ENCODE measurements around the gene DDAH1. TPM values are rescaled to one million over a fixed set of nuclear protein-coding genes. Genes with fewer than 3 reads are reported as not detected.

The DDAH1 gene
- total RNA-seq, 1 donor from 2014 or later: 46.6 TPM

DNA sequence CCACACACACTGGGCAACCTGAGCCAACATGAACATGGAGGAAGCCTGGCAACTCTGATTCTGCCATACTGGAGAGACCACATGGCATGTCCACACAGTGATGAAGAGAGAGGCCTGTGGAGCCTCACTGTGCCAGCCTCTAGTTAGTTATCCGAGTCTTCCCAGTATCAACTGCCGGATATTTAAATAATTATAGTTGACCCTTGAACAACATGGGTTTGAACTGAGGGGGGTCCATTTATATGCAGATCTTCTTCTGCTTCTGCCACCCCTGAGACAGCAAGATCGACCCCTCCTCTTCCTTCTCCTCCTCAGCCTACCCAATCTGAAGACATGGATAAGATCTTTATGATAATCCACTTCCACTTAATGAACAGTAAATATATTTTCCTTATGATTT is 27.8 kb downstream of the DDAH1 start:
- no peak for DNase-seq

DNA sequence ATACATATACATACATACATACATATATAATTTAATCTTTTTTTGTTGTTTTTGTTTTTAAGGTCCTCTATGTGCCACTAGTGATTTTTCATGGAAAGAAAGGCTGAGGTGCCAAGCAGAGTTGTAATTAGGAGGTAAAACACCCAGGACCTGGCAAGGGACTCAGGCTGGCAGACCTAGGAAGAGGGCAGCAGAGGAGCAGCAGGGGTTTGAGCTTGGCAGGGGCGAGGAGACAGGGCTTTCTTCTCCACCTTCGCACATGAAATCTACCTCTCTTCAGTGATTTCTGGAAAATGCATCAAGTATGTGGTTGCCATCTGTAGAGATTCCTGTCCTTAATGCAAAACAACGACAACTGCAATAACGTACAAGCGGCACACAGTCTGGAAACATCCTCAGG is 31.9 kb downstream of the DDAH1 start:
- no peak for DNase-seq

DNA sequence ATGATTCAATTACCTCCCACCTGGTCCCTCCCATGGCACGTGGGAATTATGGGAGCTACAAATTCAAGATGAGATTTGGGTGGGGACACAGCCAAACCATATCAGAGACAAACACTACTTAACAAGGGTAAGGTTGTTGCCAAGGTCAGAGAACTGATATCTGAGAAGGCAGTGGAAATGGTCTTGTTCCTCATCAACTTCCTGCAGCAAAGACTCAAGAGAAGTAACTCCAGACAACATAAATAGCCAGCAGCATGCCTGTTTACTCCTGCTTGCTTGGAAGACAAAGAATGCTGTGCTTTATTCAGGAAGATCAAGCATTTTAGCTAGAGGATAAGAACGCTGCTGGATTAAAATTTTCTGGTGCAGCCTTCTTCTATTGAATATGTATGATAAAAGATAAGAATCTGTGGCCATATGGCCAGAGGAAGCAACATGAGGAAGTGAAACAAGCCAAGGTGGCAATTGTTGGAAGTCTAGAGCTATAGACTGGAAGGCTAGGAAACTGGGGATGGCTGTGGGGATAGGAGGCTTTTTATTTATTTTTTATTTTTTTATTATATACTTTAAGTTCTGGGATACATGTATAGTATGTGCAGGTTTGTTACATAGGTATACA is 36.4 kb downstream of the DDAH1 start:
- DNase-seq: peak; percentile 44

DNA sequence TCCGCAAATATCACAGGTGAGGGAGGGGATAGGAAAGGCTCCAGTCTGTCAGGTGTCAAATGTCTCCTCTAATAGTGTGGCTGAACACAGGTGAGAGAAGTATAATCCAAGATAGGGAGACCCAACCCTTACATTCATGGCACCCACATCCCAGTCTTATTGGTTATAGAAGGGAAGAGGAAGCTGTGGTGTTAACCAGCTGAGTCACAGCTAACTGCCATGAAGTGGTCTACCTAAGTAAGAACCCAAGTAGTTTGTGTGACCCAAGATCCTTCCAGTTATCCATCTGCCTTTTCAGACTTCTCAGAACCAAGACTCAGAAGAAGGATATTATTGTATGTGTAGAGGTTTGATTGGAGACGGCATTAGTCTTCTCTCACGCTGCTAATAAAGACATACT is 37.1 kb downstream of the DDAH1 start:
- no peak for DNase-seq

DNA sequence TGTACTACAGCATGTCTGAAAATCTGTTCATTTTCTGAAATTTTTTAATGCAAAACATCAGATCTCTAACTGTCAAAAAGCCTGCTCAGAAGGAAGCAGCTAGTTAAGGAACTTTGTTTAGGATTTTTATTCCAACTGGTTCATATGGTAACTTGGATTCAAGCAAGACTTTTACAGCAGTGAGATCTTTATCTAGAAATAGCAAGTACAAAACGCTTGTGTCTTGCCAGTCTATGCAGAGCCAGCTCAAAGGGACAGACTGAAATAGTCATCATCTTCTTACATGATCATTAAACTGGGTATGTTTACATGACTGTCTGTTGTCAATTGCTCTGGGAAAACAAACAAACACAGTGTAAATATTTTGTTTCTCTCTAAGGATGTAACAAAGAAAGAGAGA is 37.6 kb downstream of the DDAH1 start:
- no peak for DNase-seq

- no peak for DNase-seq
These were observed 43.8 kb downstream of the DDAH1 start for GRCh38 chr1:85421179-85421578.

GRCh38 chr1:85420199-85420598 is 44.8 kb downstream of the DDAH1 start:
- no peak for DNase-seq

GRCh38 chr1:85417876-85418275 is 47.1 kb downstream of the DDAH1 start:
- DNase-seq: peak; percentile 76

- DNase-seq: no peak
These were observed 47.9 kb downstream of the DDAH1 start for GRCh38 chr1:85417017-85417416.

DNA sequence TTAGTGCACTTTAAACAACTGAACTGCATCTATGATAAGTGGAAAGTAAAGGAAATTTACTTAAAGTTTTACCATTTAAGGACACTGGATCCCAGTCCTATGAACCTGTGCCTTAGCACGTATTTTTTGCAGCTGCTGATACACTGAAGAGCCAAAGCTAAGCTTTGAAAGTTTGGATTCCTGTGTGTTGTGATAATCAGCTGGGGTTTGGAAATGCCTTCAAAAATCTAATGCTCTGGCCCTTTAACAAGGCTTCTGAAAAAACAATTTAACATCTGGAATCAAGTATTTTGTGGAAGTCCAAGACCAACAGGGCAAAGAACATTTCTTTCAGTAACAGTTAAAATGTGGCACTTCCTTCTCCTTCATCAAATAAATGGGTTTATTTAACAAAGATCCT is 51.8 kb downstream of the DDAH1 start:
- DNase-seq: no peak

DNA sequence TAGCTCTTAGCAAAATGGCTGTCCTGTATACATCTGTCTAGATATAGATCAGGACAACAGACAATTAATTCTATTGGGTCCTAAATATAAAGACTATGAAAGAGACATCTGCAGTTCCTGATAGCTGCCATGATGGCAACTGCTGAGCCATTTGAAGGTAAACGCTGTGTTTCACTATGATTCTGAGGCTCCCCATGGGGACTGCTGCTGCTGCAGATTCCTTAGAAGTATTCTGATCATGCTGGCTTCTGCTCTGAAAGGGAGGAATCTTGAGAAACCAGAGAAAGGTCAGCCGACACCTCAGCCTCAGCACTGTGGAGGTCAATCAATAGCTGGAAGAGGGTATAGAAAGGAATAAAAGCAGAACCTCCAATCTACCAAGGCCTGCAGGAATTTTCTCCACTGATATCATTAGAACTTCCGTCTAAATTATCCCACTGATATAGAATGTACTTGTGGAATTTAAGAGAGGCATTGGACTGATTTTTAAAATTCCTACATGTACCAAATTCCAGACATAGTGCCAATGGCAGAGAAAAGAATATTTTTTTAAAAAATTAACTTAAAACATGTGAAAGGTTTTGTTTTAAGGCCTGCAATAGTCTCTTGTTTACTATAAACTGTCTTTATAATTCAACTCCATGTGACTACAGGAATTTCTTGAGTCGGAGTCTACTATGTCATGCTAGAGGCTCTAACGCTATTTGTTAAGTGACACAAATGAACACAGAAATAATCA is 53.2 kb downstream of the DDAH1 start:
- DNase-seq: no peak

- no peak for DNase-seq
These were observed 55.4 kb downstream of the DDAH1 start for GRCh38 chr1:85409516-85409915.

DNA sequence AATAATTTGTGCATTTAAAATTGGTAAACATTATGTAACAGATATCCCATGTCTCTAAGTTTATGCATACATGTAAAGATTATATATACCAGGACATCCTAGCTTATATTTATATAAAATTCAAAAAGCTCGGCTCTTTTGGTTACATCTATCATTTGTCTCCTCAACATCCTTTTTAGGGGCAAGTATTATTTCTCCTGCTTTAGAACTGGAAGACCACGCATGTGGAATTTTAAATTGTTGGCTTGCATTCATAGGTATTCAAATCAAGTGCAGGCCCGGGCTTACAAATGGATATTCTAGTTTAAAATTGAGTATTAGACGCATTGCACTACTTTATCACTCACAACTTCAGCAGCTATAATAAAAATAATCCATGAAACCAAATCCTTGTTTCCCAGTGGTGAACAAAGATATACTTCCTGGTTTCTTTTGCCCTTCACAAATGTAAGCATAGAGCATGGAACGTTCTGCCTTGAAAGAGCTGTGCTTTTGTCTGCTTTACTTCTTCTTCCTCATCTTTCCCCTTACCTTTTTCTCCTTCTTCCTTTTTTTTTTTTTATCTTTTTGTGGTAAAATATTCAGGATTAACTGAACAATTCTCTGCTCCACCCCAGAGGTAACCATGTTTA is 57.1 kb downstream of the DDAH1 start:
- DNase-seq: no peak

DNA sequence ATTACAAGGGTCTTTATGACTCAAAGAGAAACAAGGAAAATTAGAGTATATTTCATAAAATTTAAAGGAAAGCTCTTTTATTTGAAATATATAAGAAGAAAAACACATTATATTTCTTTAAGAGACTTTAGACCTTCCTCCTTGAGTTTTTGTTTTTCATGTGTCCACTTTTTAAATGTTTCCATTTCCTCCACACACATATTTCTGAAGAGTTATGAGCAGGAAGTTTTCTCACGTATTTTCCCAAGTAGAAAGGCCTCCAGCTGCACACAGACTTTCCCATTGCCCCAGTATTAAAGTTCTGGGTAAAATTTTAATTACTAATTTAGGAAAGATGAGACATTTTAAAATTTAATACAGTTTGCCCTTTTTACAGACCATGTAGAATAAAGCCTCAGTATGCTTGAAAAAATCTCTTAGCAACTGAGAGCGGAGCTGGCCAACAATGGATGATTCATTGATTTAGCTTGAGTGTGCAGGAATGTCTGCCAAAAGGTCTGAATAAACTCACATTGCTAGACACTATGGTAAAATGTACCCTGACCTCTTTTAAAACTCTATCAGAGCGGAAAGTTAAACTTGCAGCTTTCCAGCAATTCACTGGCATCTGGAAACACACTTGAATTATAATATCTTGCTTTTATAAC is 57.9 kb downstream of the DDAH1 start:
- peak; percentile 95 for DNase-seq

DNA sequence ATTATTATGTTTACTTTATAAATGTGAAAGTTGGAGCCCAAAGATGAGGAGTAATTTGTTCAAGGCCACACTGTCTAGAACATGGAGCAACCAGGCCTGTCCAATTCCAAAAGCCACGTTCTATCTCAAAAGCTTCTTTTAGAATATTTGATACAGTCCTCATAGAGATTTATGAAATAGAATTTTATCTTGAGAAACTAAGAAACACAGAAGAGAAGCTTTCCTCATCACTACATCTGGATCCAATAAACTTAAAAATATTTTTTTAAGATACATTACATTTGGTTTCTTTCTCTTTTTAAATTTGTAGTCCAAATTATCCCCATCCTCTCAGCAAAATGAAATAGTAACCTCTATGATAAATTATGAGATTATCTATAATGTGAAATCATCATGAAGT is 58.9 kb downstream of the DDAH1 start:
- no peak for DNase-seq

- DNase-seq: no peak
These were observed 60.6 kb downstream of the DDAH1 start for GRCh38 chr1:85404408-85404807.

- DNase-seq: peak; percentile 58
These were observed 66.4 kb downstream of the DDAH1 start for GRCh38 chr1:85398391-85399064.

DNA sequence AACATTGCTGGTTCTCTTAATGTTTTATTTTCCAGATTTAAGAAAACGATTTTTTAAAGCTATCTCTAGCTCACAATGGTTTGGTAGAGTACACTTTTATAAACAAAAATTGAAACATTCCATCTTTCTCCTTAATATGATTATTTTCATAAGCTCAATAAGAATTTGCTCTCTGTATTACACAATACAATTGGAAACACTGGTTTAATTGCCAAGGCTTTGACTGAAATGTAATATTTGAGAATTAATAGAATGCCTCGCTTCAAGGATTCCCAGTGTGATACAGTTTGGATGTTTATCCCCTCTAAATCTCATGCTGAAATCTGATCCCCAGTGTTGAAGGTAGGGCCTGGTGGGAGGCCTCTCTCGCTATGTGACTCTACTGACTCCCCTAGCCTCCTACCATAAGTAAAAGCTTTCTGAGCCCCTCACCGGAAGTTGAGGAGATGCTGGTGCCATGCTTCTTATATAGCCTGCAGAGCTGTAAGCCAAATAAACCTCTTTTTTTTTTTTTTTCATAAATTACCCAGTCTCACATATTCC is 67.4 kb downstream of the DDAH1 start:
- no peak for DNase-seq

- no peak for DNase-seq
These were observed 68.8 kb downstream of the DDAH1 start for GRCh38 chr1:85396194-85396593.

- no peak for DNase-seq
These were observed 70.8 kb downstream of the DDAH1 start for GRCh38 chr1:85394130-85394529.

DNA sequence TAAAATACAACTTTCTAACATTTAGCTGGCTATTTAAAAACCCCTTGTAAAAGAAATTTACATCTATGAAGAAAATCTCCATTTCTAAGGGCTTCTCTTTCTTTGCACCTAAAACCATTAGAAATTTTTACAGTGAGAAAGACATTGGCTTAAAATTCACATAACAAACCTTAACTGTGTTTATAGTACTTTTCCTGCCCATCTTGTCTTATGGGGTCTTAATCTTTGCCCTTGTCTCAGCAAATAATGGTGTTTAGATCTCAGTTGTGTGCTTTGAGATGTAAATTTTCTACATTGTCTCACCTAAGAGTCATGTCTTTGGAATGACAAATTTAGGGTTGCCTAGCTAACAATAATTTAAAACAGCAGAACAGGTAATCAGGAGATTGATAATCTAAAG is 71.5 kb downstream of the DDAH1 start:
- no peak for DNase-seq

- no peak for DNase-seq
These were observed 76.5 kb downstream of the DDAH1 start for GRCh38 chr1:85388416-85388815.

GRCh38 chr1:85387781-85388180 is 77.2 kb downstream of the DDAH1 start:
- peak; percentile 47 for DNase-seq
